OCI-LY3 (cell line): ENCODE measurements around the gene C2CD4A.

ENCODE experiments used
- CTCF ChIP-seq: fragments of 200-600, 300-600 bp; sonication (generic); IDR thresholded peaks from 2 replicates; pipeline ENCODE4 v1.5.1; 2014; ENCODE audit warnings: antibody characterized with exemption, low read length, low read depth
- EZH2phosphoT487 ChIP-seq: fragments of 200-600 bp; shearing (Covaris generic); IDR thresholded peaks from 2 replicates; pipeline ENCODE4 v1.6.1; 2018; ENCODE audit warnings: antibody characterized with exemption, mixed run types, low read depth

DNA sequence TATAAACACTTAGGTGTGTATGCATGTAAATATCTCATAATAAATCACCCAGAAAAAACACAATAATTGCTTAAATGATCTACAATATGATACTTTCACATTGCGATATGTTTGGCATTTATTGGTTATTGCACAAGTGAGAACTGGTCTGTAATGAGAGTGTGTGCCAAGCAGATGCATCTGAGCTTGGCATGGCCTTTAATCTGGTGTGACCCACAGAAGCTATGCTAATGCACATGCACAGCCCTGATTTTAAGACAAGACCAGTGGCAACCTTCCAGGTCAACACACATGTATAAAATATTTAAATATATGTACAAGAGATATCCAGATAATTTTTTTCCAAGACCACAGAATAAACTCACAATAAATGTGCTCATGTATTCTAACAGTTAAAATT lies 42.7 kb downstream of the C2CD4A start:
- TF ChIP-seq CTCF = no peak
- no peak for TF ChIP-seq EZH2phosphoT487
